Myocyte (in vitro differentiated cells): Measurements from ENCODE around the gene MRC2. TPM values are rescaled to one million over a fixed set of nuclear protein-coding genes. Genes with fewer than 3 reads are reported as not detected.

ENCODE experiments used
- DNase-seq: peaks from one replicate; pipeline ENCODE4 v3.0.0-alpha.2; 2012; ENCODE audit warnings: low read depth
- total RNA-seq: library from RNA; depleted of rRNA; stranded (reverse); fragments of >200 nt; gene quantifications from 2 replicates; pipeline ENCODE4 v1.2.3, GENCODE V29; 2014

MRC2 gene
- total RNA-seq, 1 donor from 2014 or later: 143 TPM

GRCh38 chr17:62717889-62718288 lies 90.4 kb downstream of the MRC2 start:
- no peak for DNase-seq

GRCh38 chr17:62718429-62718828 lies 91.0 kb downstream of the MRC2 start:
- DNase-seq: no peak

DNA sequence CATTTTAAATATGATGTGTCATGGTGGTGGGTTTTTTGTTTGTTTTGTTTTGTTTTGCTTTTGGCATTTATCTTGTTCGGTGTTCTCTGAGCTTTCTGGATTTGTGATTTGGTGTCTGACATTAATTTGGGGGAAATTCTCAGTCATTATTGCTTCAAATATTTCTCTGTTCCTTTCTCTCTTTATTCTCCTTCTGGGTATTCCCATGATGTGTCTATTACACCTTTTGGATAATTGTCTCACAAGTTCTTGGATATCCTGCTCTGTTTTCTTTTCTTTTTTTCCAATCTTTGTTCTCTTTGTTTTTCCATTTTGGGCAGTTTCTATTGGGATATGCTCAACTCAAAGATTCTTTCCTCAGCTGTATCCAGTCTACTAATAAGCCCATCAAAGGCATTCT lies 92.1 kb downstream of the MRC2 start:
- no peak for DNase-seq

DNA sequence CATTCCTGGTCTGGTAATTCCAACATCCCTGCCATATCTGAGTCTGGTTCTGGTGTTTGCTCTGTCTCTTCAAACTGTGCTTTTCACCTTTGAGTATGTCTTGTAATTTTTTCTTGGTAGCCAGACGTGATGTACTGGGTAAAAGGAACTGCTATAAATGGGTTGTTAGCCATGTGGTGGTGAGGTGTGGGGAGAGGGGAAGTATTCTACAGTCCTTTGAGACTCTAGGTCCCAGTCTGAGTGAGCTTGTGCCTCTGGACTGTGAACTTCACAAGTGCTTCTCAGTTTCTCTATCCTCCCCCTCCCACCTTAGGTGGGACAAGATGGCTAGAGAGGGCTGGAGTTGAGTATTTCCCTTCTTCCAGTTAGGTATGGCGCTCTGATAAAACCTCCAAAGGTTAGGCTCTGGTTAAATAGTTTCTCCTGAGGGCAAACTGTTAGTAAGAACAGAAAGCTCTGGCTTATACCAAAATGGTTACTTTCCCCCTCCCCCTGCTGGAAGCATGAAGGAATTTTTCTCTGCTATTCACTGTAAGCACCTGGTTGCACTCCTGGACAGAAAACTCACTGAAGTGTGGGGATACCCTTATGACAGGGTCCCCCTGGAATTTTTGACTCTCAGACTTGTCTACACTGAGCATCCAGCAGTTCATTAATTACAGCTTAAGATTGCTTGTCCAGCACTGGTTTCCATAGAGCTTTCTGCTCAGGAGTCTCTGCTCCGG lies 92.8 kb downstream of the MRC2 start:
- no peak for DNase-seq

DNA sequence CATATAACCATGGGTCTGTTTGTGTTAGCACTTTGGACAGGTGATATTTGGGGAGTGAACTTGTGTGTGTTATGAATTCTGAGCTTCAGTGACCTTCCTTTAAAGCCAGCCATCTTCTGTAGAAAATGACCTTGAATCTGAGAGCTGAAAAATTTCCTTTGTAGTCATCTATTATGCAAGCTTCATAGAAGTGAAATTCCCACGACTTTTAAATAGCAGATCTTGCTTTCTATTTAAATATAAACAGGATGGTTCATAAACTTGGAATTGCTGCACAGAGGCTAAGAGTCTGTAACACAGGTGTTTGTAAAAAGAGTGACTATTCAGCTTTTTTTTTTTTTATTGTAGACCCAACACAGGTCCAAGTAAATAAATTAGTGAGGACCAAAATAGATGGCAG lies 95.2 kb downstream of the MRC2 start:
- no peak for DNase-seq

DNA sequence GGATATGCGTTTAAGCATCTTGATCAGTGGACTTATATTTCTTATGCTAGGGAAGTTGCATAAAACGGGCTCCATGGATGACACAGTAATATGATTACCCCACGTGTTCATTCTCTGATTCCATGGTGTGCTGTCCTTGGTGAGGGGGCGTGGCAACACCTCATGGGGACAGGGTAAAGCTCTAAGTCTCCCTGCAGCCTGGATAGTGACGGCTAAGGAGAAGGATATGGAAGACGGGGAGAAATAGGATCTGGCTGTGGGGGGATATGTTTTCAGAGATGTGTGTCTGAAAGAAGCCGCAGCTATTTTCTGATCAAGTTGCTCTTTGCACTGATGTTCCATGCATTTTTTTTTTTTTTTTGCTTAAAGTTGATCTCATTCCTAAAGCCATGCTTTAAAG lies 96.4 kb downstream of the MRC2 start:
- peak; percentile 34 for DNase-seq

GRCh38 chr17:62724398-62725146 lies 97.1 kb downstream of the MRC2 start:
- no peak for DNase-seq

DNA sequence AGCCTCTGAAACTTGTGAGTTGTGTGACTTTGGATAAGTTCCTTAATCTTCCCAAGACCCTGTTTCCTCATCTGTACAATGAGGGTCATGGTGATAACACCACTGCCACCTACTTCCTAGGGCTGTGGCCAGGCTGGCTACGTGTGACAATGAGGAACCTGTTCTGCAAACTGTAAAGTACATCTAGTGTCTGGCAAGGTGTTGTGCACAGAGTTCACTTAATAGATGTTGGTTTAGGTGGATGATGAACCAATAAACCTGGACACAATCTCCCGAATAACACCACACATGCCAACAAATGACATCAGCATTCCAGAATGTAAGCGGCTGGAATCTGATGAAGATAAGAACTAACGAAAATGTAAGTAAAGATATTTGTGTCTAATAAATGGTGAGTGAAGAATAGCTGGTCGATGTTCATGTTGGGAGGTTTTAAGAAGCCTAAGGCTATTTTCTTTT lies 98.3 kb downstream of the MRC2 start:
- DNase-seq: no peak

DNA sequence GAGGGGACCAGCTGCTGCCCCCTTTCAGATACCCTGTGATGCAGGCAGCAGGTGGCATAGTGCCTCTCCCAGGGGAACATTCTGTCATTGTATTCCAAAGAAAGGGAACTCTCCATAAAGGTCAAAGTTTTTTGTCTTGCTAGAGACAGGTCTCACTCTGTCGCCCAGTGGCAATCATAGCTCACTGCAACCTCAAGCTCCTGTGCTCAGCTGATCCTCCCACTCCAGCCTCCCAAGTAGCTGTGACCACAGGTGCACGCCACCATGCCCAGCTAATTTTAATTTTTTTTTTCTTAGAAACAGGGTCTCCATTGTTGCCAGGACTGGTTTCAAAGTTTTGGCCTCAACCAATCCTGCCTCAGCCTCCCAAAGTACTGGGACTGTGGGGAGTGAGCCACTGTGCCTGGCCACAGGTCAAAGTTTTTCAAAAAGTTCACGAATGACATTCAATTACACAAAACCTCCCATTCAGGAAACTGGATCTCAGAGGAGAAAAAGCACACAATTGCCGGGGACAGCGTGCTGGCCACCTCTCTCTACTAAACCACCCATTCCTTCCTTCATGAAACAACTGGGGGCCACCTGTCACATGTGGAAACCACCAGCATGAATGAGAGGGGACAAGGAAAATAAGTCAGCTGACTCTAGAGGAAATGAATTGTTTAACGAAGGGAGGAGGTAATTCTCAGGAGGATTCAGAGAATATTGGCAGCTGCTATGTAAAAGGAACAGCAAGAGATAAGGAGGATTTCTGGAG lies 100.6 kb downstream of the MRC2 start:
- peak; percentile 23 for DNase-seq

- DNase-seq: no peak
Measured at GRCh38 chr17:62732125-62732524, 104.7 kb downstream of the MRC2 start.

- DNase-seq: no peak
Measured at GRCh38 chr17:62735044-62735651, 107.7 kb downstream of the MRC2 start.

GRCh38 chr17:62737513-62737912 lies 110.0 kb downstream of the MRC2 start:
- DNase-seq: no peak

- DNase-seq: no peak
Measured at GRCh38 chr17:62738281-62738680, 110.8 kb downstream of the MRC2 start.

DNA sequence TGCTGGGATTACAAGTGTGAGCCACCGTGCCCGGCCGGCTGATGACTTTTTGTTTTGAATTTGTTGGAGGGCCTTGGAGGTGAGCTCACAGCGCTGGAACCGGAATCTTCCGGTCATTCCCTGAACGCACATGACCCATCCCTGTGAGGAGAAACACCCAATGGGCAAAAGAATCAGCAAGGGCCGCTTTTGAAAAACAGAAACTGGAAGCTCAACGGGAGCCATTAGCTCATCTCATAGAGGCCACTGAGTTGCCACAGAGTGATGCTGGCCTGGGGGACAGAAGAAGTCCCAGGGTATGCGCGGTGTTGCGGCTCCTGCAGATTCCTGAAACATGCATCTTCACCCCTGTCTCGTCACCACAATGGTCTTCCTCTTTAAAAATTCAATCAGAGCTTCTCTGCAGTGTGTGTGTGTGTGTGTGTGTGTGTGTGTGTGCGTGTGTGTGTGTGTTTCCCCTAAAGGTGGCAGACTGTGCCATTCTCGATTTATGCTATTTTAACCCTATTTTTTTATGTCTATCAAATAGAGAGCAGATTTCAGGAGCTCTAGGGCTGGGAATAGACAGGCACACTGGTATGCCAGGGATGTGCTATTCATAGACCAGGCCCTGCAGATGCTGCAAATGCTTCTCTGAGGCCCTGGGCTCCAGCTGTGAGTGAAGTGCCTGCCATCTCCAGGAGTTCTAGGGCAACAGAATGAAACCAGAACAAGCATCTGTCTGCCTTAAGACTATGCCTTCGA lies 112.3 kb downstream of the MRC2 start:
- peak; percentile 70 for DNase-seq

DNA sequence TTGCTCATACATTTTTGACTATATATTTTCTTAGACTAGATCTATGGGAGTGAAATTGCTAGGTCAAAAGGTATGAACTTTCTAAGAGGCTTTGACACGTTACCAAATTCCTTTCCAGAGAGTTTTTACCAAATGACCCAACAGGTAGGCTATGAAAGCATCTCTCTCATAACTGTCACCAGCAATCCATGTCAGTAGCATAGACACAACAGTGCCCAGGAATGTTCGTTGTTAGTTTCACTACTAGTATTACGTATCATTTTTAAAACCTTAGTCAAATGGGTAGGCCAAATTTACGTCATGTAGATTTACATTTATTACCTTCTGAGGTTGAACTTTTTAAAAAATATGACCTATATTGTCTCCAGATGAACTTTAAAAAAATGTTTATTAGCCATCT lies 113.8 kb downstream of the MRC2 start:
- no peak for DNase-seq

Other genes with a start within 250 kb of the MRC2 start
- gene EFCAB3, start 247.1 kb upstream of the MRC2 start, total RNA-seq: not detected in 2 replicates
- gene METTL2A, start 203.8 kb upstream of the MRC2 start, total RNA-seq: 23.5 and 26.1 TPM in 2 replicates
- 51.4 and 71.1 TPM in 2 replicates for gene TLK2, start 148.8 kb upstream of the MRC2 start, total RNA-seq
- gene MARCHF10, start 180.6 kb downstream of the MRC2 start, total RNA-seq: 0.47 TPM in 1 of 2 replicates, not detected in the other